Embryonic facial prominence (tissue), 1 donor: ENCODE results near the gene EYA3.
"Not testable (repeated sequence)": the region's sequence is repeated elsewhere in the genome, so short reads cannot be mapped to it uniquely, and the experiment has no call there.

Source experiments
- DNase-seq: peaks from one replicate; pipeline ENCODE4 v3.0.0-alpha.2; 2016; ENCODE audit errors: extremely low spot score

EYA3 gene

GRCh38 chr1:28028873-28029654 lies 59.3 kb downstream of the EYA3 start:
- no peak for DNase-seq

GRCh38 chr1:28027660-28028059 lies 60.8 kb downstream of the EYA3 start:
- no peak for DNase-seq

GRCh38 chr1:28027238-28027637 lies 61.2 kb downstream of the EYA3 start:
- no peak for DNase-seq

- DNase-seq, result no peak
Observed at GRCh38 chr1:28026329-28026728, 62.1 kb downstream of the EYA3 start.

- DNase-seq, result no peak
Observed at GRCh38 chr1:28021064-28021463, 67.3 kb downstream of the EYA3 start.

GRCh38 chr1:28010969-28011368 lies 77.4 kb downstream of the EYA3 start:
- no peak for DNase-seq

GRCh38 chr1:28003117-28003516 lies 85.3 kb downstream of the EYA3 start:
- not testable (repeated sequence) for DNase-seq

GRCh38 chr1:28002600-28002999 lies 85.8 kb downstream of the EYA3 start:
- DNase-seq, result no peak

GRCh38 chr1:27999055-27999454 lies 89.4 kb downstream of the EYA3 start:
- no peak for DNase-seq

- DNase-seq, result not testable (repeated sequence)
Observed at GRCh38 chr1:27994526-27994925, 93.9 kb downstream of the EYA3 start.

- no peak for DNase-seq
Observed at GRCh38 chr1:27994060-27994459, 94.3 kb downstream of the EYA3 start.

GRCh38 chr1:27993241-27993640 lies 95.2 kb downstream of the EYA3 start:
- DNase-seq, result no peak

- DNase-seq, result no peak
Observed at GRCh38 chr1:27992276-27992675, 96.1 kb downstream of the EYA3 start.

GRCh38 chr1:27990920-27991537 lies 97.4 kb downstream of the EYA3 start:
- DNase-seq, result no peak

GRCh38 chr1:27981145-27981544 lies 107.3 kb downstream of the EYA3 start:
- no peak for DNase-seq

- DNase-seq, result no peak
Observed at GRCh38 chr1:27980216-27980845, 108.1 kb downstream of the EYA3 start.

GRCh38 chr1:27979859-27980201 lies 108.6 kb downstream of the EYA3 start:
- no peak for DNase-seq

- DNase-seq, result peak; percentile 42
Observed at GRCh38 chr1:27979151-27979858, 109.1 kb downstream of the EYA3 start.

- no peak for DNase-seq
Observed at GRCh38 chr1:27974417-27974781, 114.0 kb downstream of the EYA3 start.

- no peak for DNase-seq
Observed at GRCh38 chr1:27973771-27974416, 114.5 kb downstream of the EYA3 start.

- DNase-seq, result no peak
Observed at GRCh38 chr1:27972141-27972540, 116.3 kb downstream of the EYA3 start.

- DNase-seq, result no peak
Observed at GRCh38 chr1:27971674-27972073, 116.7 kb downstream of the EYA3 start.
